HL-60 (cell line): Measurements from ENCODE around the gene CACNA1S.

ENCODE experiments used
- GABPA ChIP-seq: IDR thresholded peaks from 2 replicates; pipeline ENCODE4 v1.6.1; 2012; ENCODE audit warnings: low read depth
- POLR2AphosphoS5 ChIP-seq: IDR thresholded peaks from 2 replicates; pipeline ENCODE4 v1.6.1; 2012; ENCODE audit warnings: low read depth
- SPI1 ChIP-seq: IDR thresholded peaks from 2 replicates; pipeline ENCODE4 v1.6.1; 2012; ENCODE audit warnings: low read depth, mild to moderate bottlenecking, borderline replicate concordance
- TF ChIP-seq, protein P1 (sequence below): IDR thresholded peaks from one replicate; pipeline ENCODE4 v1.5.1; 2011; ENCODE audit warnings: low read length, control low read depth, inconsistent platforms; ENCODE audit not compliant: insufficient read depth
- TF ChIP-seq, protein P2 (sequence below): IDR thresholded peaks from 2 replicates; pipeline ENCODE4 v1.6.1; 2012; ENCODE audit warnings: low read depth; ENCODE audit not compliant: insufficient replicate concordance

DNA sequence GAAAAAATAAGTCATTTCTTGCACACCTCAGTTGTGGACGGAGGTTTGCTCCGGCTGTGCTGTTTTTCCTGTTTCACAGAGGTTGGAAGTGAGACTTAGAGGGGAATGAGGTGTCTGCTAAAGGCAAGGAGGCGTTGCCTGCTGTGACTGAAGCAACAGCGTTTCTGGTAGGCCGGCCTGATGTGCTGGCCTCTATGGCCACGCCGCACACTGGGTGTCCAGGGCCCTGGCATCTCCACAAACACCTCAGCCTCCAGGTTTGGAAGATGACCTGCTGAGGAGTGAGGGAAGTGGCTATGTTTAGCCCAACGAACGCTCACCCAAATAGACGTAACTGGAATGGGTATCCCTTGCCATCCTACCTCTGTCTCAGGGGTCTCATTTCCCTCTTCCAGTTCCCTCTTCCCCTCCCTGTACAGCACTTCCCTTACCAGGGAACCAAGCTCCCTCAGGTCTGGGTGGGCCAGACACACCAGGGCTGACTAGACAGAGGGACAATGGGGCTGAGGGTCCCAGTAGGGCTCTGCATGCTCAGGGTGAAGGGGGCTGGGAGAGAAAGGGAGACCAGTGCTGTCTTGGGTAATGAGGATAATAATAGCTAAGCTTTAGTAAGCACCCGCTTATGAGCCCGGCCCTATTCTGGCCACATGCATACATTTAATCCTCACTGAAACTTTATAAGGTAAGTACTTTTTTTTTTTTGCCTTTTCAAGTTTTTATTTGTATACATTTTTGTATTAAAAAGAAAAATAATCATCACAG is 11.9 kb downstream of the CACNA1S start:
- no peak for TF ChIP-seq POLR2AphosphoS5
- TF ChIP-seq, protein P1, sequence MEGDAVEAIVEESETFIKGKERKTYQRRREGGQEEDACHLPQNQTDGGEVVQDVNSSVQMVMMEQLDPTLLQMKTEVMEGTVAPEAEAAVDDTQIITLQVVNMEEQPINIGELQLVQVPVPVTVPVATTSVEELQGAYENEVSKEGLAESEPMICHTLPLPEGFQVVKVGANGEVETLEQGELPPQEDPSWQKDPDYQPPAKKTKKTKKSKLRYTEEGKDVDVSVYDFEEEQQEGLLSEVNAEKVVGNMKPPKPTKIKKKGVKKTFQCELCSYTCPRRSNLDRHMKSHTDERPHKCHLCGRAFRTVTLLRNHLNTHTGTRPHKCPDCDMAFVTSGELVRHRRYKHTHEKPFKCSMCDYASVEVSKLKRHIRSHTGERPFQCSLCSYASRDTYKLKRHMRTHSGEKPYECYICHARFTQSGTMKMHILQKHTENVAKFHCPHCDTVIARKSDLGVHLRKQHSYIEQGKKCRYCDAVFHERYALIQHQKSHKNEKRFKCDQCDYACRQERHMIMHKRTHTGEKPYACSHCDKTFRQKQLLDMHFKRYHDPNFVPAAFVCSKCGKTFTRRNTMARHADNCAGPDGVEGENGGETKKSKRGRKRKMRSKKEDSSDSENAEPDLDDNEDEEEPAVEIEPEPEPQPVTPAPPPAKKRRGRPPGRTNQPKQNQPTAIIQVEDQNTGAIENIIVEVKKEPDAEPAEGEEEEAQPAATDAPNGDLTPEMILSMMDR: no peak
- TF ChIP-seq, protein P2, sequence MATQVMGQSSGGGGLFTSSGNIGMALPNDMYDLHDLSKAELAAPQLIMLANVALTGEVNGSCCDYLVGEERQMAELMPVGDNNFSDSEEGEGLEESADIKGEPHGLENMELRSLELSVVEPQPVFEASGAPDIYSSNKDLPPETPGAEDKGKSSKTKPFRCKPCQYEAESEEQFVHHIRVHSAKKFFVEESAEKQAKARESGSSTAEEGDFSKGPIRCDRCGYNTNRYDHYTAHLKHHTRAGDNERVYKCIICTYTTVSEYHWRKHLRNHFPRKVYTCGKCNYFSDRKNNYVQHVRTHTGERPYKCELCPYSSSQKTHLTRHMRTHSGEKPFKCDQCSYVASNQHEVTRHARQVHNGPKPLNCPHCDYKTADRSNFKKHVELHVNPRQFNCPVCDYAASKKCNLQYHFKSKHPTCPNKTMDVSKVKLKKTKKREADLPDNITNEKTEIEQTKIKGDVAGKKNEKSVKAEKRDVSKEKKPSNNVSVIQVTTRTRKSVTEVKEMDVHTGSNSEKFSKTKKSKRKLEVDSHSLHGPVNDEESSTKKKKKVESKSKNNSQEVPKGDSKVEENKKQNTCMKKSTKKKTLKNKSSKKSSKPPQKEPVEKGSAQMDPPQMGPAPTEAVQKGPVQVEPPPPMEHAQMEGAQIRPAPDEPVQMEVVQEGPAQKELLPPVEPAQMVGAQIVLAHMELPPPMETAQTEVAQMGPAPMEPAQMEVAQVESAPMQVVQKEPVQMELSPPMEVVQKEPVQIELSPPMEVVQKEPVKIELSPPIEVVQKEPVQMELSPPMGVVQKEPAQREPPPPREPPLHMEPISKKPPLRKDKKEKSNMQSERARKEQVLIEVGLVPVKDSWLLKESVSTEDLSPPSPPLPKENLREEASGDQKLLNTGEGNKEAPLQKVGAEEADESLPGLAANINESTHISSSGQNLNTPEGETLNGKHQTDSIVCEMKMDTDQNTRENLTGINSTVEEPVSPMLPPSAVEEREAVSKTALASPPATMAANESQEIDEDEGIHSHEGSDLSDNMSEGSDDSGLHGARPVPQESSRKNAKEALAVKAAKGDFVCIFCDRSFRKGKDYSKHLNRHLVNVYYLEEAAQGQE: no peak
- TF ChIP-seq GABPA: no peak
- no peak for TF ChIP-seq SPI1
